GM19468 (cell line): ENCODE results near the gene TMEM54.
"Not testable (repeated sequence)": the region's sequence is repeated elsewhere in the genome, so short reads cannot be mapped to it uniquely, and the experiment has no call there.

Experiments
- ATAC-seq: cut with Tn5 transposase; IDR thresholded peaks from one replicate; pipeline ENCODE4 v1.9.1; 2021; ENCODE audit warnings: mild to moderate bottlenecking, moderate library complexity, moderate number of reproducible peaks; ENCODE audit not compliant: unreplicated experiment; ENCODE audit errors: extremely low read depth

TMEM54 gene

DNA sequence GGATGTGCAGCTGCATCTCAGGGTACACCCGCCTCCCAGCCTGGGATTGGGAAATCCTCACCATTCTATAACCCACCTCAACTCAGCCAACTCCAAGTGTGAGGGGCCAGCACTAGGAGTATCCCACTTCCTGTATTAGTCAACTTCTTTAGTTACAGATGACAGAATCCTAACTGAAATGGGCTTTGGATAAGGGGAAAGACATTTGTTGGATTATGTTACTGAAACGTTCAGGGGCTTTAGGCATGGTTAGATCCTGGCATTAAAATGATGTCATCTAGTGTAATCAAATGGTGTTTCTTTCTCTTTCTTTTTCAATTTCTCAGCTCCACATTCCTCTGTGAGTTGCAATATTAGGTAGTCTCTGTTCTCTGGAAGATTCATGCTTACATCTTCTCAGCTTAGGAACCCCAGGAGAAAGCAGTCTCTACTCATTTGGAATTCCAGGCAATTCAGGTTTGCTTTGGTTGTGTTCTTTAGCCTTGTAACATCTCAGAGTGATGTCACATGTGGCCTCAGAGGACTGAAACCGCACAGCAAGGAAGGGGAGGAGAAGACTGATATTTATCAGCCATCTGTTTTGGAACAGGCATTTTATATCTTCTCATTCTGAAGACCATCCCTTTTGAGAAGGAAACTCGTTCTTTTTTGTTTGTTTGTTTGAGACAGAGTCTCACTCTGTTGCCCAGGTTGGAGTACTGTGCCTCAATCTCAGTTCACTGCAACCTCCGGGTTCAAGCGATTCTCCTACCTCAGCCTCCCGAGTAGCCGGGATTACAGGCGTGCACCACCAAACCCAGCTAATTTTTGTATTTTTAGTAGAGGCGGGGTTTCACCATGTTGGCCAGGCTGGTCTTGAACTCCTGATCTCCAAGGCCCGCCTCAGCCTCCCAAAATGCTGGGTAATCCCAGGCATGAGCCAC, 18.9 kb upstream of the TMEM54 start:
- ATAC-seq, result no peak

DNA sequence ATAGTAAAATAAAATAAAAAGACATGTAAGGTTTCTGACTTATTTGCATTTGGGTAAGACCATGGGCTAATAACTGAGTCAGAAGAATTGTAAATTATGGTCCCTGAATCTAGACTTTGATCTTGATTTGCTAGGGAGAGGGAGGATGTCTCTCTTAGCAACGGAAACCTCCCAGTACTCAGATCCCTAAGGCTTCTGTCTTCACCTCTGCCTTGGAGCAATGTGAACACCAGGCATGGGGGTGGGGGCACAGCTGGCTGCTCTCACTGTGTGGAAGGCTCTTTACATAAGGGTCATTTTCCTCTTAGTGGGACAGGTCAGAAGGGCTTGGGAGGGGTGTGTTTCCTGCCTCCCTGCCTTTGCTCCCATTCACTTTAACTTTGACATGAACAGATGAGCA, 17.0 kb upstream of the TMEM54 start:
- no peak for ATAC-seq

- ATAC-seq, result no peak
These were observed 16.3 kb upstream of the TMEM54 start for GRCh38 chr1:32917521-32917920.

DNA sequence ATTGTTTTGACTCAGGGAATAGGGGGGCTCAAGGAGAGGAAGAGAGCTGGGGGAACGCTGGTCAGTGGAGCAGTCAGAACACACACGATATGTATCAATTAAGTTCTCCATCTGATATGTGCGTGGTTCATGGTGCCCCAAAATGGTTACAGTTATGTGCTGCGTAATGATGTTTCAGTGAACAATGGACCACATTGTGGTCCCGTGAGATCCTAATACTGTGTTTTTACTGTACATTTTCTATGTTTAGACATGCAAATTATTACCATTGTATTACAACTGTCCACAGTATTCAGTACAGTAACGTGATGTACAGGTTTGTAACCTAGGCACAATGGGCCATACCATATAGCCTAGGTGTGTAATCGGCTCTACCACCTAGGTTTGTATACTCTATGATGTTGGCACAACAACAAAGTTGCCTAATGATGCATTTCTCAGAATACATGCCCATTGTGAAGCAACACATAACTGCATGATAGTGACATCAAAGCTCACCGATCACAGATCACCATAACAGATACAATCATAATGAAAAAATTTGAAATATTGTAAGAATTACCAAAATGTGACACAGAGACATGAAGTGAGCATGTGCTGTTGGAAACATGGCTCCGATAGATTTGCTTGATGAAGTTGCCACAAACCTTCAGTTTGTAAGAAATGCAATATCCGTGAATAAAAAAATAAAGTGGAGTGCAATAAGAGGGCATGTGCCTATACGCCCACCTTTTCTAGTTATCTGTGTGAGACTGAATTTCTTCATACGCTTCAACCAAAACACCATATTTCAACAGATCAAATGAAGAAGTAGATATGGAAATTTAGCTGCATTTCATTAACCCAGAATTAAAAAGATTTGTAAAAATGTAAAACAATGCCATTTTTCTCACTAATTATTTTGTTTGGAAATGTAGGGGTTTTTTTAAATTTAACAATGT, 14.8 kb upstream of the TMEM54 start:
- no peak for ATAC-seq

DNA sequence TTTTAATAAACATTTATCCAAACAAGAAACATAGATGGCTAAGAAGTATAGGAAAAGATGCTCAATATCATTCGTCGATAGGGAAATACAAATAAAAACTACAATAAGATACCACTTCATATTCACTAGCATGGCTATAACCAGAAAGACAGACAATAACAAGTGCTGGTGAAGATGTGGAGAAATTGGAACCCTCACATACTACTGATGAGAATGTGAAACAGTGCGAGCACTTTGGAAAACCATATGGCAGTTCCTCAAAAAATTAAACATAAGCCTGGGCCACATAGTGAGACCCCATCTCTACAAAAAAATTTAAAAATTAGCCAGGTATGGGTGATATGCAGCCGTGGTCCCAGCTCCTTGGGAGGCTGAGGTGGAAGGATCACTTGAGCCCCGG, 9.1 kb upstream of the TMEM54 start:
- ATAC-seq, result no peak

DNA sequence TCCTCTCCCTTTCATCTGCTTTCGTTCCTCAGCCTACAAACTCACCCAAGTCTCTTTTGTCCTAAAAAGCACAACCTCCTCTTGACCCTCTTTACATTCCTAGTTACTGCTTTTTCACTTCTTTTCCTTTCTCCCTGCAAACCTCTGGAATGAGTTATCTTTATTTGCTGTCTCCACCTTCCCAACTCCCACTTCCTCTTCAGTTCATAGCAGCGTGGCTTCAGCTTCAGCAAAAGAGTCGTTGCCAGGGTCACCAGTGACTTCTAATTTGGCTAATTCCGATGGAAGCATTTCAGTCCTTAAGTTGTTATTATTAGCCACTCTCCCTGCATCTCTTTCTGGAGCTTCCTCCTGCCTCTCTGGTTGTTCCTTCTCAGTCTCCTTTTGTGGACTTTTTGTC, 6.2 kb upstream of the TMEM54 start:
- ATAC-seq, result no peak

GRCh38 chr1:32906654-32907053, 5.5 kb upstream of the TMEM54 start:
- no peak for ATAC-seq

DNA sequence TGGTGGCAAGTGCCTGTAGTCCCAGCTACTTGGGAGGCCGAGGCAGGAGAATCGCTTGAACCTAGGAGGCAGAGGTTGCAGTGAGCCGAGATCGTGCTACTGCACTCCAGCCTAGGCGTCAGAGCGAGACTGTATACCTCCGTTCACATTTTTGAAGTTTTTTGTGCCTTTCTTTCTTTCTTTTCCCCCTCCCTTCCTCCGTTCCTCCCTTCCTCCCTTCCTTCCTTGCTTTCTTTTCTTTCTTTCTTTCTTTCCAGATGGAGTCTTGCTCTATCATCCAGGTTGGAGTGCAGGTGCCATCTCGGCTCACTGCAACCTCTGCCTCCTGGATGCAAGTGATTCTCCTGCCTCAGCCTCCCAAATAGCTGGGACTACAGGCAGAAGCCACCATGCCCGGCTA, 4.4 kb upstream of the TMEM54 start:
- not testable (repeated sequence) for ATAC-seq

GRCh38 chr1:32904797-32905196, 3.6 kb upstream of the TMEM54 start:
- no peak for ATAC-seq

DNA sequence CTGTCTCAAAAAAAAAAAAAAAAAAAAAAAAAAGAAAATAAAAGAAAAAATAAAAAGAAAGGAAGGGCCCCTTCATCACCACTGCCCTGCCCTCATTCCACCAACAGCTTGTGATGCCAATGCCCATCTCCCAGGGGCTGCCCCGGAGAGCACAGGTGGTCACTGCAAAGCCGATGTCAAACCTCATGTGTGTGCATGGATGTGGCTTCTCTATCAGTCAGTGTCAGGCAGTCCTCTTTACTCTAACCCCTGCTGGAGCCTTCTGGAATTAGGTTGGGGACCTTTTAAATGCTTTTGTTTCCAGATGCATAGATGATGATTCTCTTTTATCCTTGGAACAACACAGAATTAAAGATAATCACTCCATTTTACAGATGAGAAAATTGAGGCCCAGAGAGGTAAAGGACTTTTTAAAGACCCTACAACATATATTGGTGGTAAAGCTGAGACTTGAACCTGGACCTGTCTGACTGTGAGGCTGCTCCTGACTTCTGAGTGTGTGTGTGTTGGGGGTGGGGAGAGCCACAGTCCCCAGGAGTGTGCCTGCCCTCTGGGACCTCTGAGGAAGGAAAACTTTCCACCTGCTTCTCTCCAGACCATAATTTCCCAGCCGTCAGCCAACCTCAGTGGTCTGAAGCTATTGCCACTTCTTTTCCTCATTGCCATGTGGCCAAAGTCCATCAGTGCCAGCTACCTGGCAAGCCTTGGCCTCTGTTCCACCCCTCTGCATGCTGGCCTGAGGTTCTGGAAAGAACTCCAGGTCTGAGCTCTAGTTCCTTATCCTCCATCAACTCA, 3.0 kb upstream of the TMEM54 start:
- no peak for ATAC-seq

GRCh38 chr1:32902535-32902920, 1.3 kb upstream of the TMEM54 start:
- no peak for ATAC-seq

DNA sequence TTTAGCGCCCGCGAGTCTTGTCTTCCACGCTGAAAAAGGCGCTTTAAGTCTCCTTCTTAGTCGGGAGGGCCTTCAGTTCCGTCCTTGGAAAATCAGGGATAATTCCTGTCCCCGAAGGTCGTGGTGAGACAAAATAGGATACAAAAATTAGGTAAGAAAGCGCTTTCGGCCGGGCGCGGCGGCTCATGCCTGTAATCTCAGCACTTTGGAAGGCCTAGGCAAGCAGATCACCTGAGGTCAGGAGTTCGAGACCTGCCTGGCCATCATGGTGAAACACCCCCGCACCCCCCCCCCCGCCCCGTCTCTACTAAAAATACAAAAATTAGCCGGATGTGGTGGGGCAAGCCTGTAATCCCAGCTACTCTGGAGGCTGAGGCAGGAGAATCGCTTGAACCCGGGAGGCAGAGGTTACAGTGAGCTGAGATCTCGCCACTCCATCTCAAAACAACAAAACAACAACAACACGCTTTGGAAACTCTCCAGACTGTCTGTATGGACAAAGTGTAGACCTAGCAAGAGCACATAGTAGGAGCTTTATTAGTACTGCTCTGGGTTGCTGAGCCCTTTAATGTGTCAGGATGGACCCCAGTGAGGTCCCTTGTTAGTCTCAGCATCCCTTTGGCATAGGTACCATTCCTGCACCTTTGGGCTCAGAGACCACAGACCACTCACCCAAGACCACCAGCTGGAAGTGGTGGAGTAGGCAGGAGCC, 790 bp upstream of the TMEM54 start:
- no peak for ATAC-seq

DNA sequence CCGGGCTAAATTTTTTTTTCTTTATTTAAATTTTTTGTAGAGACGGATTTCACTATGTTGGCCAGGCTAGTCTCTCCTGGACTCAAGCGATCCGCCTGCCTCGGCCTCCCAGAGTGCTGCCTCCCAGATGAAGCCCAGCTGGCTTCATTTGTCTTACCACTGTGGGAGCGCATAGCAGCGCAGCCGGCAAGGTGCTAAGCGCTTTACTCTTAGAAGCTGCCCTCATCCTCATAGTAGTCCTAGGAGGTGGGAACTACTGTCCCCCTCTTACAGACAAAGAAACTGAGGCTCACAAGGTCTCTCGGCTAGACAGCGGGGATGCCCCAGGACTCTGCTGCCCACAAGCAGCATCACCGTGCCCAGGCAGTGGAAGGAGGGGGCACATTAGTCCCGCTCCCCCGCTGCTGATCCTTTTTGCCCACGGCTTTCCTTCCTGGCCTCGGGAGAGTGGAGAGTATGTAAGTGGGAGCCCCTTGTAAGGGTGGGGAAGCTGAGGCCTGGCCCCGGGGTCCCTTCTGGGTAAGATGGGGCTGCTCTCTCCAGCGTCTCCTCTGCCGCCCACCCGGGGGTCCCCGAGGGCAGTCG, 726 bp downstream of the TMEM54 start:
- no peak for ATAC-seq

GRCh38 chr1:32899586-32900296, 1.4 kb downstream of the TMEM54 start:
- no peak for ATAC-seq

GRCh38 chr1:32898958-32899357, 2.2 kb downstream of the TMEM54 start:
- no peak for ATAC-seq

DNA sequence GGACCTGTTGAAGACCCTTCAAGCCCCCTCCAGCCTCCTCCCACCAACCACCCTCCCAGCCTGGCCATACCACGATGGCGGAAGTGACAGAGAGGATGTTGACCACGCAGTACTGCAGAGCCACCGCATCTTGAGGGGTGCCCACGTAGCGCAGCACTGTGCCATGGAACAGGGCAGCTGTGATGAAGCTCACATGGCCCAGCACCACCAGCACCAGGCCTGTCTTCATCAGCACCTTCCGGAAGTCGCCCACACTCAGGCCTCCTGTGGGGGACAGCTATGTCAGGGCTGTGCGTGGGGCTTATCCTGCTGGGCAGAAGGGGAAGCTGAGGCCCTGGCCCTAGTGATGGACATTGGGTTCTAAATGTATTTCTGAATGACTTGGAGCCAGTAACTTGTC, 3.1 kb downstream of the TMEM54 start:
- no peak for ATAC-seq

DNA sequence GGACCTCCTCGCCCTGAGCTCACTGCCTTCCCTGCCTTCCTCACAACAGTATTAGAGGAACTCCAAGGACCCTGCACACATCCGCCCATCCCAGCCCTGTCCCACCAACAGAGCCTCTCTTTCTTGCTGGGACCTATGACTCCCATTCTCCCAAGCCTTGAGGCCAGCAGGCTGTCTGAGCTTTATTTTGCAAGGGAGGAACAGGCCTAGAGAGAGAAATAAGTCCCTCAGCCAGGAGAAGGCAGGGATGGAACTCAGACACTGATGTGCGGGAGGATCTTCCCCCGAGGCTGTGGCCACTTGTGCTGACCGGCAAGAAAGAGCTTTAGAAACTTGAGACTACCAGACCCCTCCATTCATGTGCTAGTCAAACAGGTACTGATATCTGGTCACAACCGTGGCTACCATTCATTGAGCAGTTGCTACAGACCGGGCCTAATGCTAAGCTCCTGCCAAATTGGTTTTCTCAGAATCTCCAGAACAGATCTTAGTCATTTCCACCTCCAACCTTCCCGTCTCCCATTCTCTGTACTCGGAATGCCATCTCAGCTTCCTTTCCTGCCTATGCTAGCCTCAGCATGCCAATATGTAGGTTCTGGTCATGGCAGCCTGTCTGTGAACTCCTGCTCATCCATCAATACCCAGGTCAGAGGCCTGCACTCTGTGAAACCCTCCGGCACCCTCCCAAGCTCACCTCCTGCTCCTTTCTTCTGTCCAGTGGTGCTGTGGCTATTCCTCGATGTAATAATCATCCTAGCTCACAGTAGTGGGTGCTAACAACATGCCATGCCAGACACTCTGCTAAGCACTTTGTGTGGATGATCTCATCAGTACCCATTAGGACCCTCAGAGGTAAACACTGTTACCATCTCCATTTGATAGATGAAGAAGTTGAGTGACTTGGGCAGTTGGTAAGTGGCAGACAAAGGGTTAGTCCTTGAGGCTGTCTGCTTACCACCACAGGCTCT, 3.8 kb downstream of the TMEM54 start:
- ATAC-seq, result no peak

- no peak for ATAC-seq
These were observed 4.7 kb downstream of the TMEM54 start for GRCh38 chr1:32896451-32896850.
